ENCODE data around the gene AVPR1A. TPM values are rescaled to one million over a fixed set of nuclear protein-coding genes. Genes with fewer than 3 reads are reported as not detected.

AVPR1A gene
- total RNA-seq, 1 experiment from 2014 or later: 0.07 TPM

- Histone ChIP-seq H4K20me1 (ENCODE audit: insufficient read depth) (no peaks in the 10 kb centered on the region), H3K36me3 (ENCODE audit: control insufficient read depth in 1 of 2, insufficient read depth in 2 of 2, low read length in 2 of 2) (no peaks in the 10 kb centered on the region), H2AFZ (ENCODE audit: low read depth, low read length, poor library complexity, severe bottlenecking) (no peak overlapping the region), H3K9ac (ENCODE audit: low read length) (no peak overlapping the region), H3K27ac (ENCODE audit: low read depth, low read length) (no peak overlapping the region), H3K9me3 (ENCODE audit: control insufficient read depth in 1 of 2, insufficient read depth in 1 of 2, low read depth in 1 of 2, low read length in 2 of 2) (no peaks in the 10 kb centered on the region), H3K4me2 (ENCODE audit: low read length) (no peak overlapping the region), H3K9me2 (ENCODE audit: insufficient read depth) (no peaks in the 10 kb centered on the region), H3K27me3 (ENCODE audit: insufficient read depth, low read length) (no peaks in the 10 kb centered on the region), H3K4me3 (replicated peaks in 1 of 2; ENCODE audit: low read depth in 1 of 2, low read length in 2 of 2) (no peak overlapping the region), H3K79me2 (ENCODE audit: insufficient read depth, low read length) (no peaks in the 10 kb centered on the region), H3K4me1 (ENCODE audit: control insufficient read depth in 1 of 2, insufficient read depth in 2 of 2, low read length in 2 of 2) (no peaks in the 10 kb centered on the region)
- intact Hi-C loops (cut with micrococcal nuclease): no loop called here
- ATAC-seq (no peak), DNase-seq (ENCODE audit: low read depth, low spot score) (no peak)
- no TSS peak for BruUV-seq (replicated peaks)
- CTCF ChIA-PET: no interaction called here
- TF ChIP-seq SP1 (IDR thresholded peaks at IDR 0.05; ENCODE audit: low read depth) (no peak), POLR2A (IDR thresholded peaks at IDR 0.05; ENCODE audit: borderline replicate concordance, extremely low read depth, insufficient read depth, insufficient read length) (no peak), POLR2AphosphoS5 (IDR thresholded peaks at IDR 0.05; ENCODE audit: low read depth, low read length) (no peak), MAX (IDR thresholded peaks at IDR 0.05) (no peak), JUND (IDR thresholded peaks at IDR 0.05) (no peak), ZBTB33 (IDR thresholded peaks at IDR 0.05; ENCODE audit: extremely low read depth, insufficient replicate concordance, low read length) (no peak), ATF3 (IDR thresholded peaks at IDR 0.05) (no peak), REST (IDR thresholded peaks at IDR 0.05; ENCODE audit: low read depth) (no peak), EZH2 (IDR thresholded peaks at IDR 0.05) (no peak), FOSL1 (IDR thresholded peaks at IDR 0.05; ENCODE audit: low read depth) (no peak), CTCF (IDR thresholded peaks at IDR 0.05 in 2 of 3, conservative IDR thresholded peaks at IDR 0.05 in 1 of 3; ENCODE audit: borderline replicate concordance in 1 of 3, insufficient read depth in 1 of 3, low read depth in 2 of 3, low read length in 2 of 3) (no peak)
- POLR2A ChIA-PET: no interaction called here
- RAD21 ChIA-PET (ENCODE audit: low non-redundant PET in 1 of 2, low total read pairs in 2 of 2, uncharacterized antibody in 2 of 2, unreplicated experiment in 2 of 2): no interaction called here
Measured at GRCh38 chr12:63129927-63130326, 21.1 kb downstream of the AVPR1A start.
